HG03520 (cell line): ENCODE data around the gene ITPR1.

Experiments used
- ATAC-seq: cut with Tn5 transposase; IDR thresholded peaks from one replicate; pipeline ENCODE4 v1.9.1; 2021; ENCODE audit warnings: mild to moderate bottlenecking, moderate library complexity; ENCODE audit not compliant: unreplicated experiment

Gene ITPR1

GRCh38 chr3:4799266-4800256 is 306.4 kb downstream of the ITPR1 start:
- no peak for ATAC-seq

DNA sequence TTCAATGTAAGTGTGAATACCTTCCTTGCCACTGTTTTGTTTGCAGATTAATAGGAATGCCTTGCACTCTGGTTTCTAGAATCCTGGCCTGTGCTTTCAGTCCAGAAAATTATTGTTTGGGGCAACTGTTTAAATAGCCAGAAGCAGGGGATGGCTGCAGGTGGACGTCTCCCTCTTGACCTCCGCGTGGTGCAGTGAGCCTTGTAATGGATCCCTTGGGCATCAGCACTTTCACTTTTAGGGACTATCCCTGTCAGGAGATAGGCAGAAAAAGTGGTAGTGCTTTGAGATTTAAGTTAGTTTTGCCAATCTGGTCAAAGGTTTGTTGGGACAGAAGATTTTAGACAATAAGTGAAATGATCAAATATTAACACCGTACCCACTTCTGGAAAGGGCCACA is 307.4 kb downstream of the ITPR1 start:
- ATAC-seq: no peak

- no peak for ATAC-seq
Observed at GRCh38 chr3:4801892-4802291, 308.7 kb downstream of the ITPR1 start.

- no peak for ATAC-seq
Observed at GRCh38 chr3:4802903-4803302, 309.8 kb downstream of the ITPR1 start.

DNA sequence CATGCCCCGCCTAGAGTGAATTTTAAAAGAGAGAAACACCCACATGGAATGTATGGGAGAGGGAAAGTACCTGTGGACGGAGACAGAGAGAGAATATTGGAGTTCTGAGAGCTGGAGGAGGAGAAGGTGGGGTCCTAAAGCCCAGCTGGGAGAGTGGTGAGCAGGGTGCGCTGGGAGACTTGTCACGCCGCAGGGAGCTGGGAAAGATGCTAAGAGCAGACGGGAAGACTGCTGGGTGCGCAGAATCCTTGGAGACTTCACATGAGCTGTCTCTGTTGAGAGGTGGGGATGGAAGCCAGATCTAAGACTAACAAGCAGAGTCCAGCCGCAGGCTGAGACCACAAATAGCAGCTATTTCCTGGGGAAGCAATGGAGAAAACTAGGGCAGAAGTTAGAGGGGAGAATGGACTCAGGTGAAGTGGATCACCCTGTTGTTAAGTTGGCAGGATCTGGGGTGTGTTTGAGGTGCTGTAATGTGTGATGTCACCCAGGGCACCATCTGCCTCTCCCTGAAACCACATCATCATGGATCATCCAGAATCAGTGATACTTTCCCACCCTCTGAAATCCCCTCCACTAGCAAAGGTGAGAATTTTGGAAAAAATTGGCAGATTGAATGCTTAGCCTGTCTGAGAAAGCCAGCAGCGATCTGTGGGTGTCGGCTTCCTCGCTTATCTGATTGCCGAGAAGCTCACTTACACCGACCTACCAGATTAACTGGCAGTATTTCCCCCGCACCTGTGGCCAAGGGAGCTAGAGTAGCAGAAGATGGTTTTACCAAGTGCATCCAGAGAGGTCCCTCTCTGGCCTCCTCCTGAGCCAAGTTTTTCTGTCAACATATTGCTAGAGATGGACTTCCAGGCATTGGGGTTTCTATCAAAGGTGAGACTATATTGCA is 311.3 kb downstream of the ITPR1 start:
- no peak for ATAC-seq

DNA sequence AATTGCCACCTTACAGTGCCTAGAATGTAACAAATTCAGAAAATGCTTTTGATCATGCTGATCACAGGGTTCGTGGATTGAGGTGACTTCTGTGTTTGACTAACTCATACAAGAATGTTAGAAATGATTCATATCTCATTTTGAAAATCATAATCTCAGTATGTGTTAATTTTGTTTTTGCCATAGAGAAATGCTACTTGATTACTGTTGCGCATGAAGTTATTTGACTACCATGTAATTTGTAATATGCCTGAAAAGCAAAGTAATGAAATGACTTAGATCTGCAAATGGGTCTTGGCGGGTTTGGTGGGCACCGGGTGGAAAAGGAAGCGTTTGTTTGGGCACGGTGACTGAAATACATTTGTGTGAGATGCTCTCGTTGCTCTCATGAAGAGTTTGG is 312.5 kb downstream of the ITPR1 start:
- no peak for ATAC-seq

- ATAC-seq: no peak
Observed at GRCh38 chr3:4806535-4807108, 313.5 kb downstream of the ITPR1 start.

GRCh38 chr3:4807381-4808280 is 314.5 kb downstream of the ITPR1 start:
- ATAC-seq: no peak

DNA sequence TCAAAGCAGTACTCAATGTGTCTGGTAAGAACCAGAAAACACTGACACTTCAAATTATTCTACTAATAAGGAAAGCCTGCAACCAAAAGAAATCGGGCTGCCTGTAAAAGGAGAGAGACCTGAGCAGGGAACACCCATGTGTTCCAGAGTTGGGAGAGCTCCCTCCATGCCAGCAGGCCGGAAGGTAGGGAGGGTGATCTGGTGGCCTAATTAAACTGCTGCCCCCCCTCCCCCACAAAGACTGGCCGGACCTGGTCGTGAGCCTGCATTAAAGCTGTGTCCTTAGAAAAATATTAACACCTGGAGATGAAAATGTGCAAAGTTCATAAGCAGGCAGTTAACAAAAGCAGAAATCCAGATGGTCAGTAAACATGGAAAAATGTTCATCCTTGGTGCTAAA is 315.5 kb downstream of the ITPR1 start:
- no peak for ATAC-seq

- no peak for ATAC-seq
Observed at GRCh38 chr3:4809922-4810321, 316.8 kb downstream of the ITPR1 start.

DNA sequence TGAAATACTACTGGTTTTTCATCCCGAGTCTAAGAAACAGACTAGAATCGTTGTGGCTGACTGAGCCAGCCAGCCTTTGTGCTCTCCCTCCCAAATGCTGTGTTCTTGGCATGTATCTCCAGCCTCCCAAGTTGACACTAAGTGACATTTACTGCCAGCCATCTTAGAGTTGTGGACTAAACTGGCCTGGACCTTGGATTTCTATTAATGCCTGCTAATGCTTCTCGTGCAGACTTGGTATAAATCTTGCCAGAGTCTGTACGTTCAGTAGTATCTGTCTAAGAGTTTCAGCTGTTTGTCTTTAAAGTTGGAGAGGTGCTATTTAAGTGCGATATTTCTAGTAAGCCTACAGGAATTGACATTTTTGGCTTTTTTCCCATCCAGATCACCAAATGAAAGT is 319.4 kb downstream of the ITPR1 start:
- no peak for ATAC-seq

DNA sequence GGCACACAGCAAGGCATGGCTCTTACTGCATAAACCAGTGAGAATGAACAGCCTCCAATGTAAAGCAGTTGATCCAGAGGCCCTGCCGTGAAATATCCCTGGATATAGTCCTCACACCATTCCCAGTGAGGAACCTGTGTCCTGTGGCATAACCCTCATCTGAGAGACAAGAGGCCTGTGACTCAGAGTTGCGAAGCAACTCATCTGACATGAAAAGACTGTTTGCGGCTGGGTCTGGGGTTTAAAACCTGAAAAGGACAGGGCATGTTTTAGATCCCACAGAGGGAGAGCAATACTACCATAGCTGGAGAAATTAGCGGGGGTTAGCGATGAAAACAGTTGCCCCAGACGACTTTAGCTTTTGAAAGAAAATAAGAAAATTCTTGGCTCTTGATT is 320.8 kb downstream of the ITPR1 start:
- no peak for ATAC-seq

DNA sequence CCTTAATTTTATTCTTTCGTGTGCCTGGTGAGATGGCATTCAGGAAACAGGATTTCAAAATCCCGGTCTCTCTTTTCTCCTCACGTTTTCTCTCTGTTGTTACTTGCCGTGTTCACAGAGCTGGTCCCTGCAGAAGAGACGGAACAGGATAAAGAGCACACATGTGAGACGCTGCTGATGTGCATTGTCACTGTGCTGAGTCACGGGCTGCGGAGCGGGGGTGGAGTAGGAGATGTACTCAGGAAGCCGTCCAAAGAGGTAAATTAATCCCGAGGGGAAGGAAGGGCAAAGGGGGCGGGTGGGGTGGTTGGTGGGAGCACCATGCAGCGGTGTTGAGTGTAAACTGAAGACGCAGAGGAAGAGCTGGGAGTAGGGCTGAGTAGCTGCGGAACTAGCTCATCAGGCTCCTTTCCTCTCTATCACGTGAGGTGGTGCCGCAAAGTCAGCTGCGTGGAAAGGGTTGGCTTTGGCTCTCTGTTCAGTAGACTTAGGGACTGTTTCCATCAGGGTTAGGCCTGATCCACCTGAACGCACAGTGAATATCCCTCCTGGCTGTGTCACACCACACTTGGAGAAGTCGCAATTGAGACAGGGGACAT is 321.3 kb downstream of the ITPR1 start:
- no peak for ATAC-seq

DNA sequence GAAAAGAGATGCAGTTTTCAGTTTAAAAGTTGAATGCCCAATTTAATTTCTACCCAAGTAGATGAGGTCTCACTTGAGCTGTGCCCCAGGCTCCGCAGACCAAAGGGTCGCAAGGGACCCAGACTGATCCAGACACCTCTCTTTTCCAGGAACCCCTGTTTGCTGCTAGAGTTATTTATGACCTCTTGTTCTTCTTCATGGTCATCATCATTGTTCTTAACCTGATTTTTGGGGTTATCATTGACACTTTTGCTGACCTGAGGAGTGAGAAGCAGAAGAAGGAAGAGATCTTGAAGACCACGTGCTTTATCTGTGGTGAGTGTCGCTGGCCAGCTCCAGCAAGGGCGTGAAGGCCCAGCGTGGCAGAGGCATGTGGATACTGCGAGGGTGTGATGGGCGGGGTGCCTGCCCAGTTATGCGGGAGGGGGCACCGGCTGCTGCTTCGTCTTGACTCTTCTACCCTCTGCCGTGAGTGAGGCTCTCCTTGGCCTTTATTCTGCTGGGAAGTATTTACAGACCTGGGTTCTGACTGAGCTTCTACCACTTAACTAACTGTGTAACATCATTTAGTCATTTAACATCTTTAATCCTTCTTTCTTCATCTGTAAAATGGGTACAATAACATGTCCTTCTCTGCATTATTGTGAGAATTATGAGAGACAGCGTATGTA is 321.9 kb downstream of the ITPR1 start:
- no peak for ATAC-seq

- no peak for ATAC-seq
Observed at GRCh38 chr3:4816306-4816705, 323.2 kb downstream of the ITPR1 start.

GRCh38 chr3:4816718-4817117 is 323.6 kb downstream of the ITPR1 start:
- no peak for ATAC-seq

- no peak for ATAC-seq
Observed at GRCh38 chr3:4817128-4817527, 324.0 kb downstream of the ITPR1 start.

DNA sequence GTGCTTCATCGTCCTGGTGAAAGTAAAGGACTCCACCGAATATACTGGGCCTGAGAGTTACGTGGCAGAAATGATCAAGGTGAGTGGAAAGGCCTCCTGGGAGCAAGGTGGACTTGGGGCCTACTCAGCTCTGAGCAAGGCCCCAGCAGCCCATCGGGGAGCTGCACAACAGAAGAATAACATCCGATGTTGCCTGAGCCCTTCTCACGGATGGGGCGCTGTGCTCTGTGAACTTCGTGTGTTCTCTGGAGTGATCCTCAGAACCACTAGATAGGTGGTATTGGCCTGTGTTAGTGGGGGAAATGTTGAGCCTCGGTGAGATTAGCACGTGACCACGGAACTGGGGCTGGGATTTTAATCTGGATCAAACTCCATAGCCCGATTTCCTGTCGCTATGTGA is 325.0 kb downstream of the ITPR1 start:
- ATAC-seq: no peak

- ATAC-seq: no peak
Observed at GRCh38 chr3:4818986-4819693, 326.0 kb downstream of the ITPR1 start.
